HG03354 (cell line): ENCODE data around the gene GABARAPL1.
"Not testable (repeated sequence)": the region's sequence is repeated elsewhere in the genome, so short reads cannot be mapped to it uniquely, and the experiment has no call there.

Experiments
- ATAC-seq: cut with Tn5 transposase; IDR thresholded peaks from one replicate; pipeline ENCODE4 v1.9.1; 2021; ENCODE audit warnings: mild to moderate bottlenecking; ENCODE audit not compliant: unreplicated experiment, poor library complexity, severe bottlenecking

Gene GABARAPL1

DNA sequence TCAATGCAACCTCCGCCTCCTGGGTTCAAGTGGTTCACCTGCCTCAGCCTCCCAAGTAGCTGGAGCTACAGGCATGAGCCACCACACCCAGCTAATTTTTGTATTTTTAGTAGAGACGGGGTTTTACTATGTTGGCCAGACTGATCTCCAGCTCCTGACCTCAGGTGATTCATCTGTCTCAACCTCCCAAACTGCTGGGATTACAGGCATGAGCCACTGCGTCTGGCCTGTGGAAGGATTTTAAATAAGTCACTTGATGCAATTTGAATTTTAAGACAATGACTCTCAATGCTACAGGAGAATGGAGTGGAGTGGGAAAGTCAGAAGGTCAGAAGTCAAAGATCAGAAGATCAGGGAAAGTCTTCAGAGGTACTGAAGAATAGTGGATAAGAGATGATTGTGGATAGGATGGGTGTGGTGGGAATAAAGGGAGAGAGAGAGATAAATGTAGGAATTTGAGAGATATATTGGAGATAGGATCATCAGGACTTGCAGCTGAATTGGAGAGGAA lies 18.5 kb upstream of the GABARAPL1 start:
- ATAC-seq: no peak

DNA sequence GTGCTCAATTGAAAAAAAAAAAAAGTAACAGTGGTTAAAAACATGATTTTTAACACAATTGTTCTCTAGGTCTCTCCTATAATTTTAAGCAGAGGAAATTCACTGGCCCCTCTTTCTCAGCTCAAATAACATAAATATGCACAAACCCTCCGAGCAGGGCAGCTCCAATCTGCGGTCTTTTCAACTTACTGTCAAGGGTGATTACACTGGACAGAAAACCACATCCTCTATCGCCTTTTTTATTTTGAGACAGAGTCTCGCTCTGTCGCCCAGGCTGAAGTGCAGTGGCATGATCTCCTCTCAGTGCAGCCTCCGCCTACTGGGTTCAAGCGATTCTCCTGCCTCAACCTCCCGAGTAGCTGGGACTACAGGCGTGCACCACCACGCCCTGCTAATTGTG lies 16.5 kb upstream of the GABARAPL1 start:
- ATAC-seq: peak; percentile 90

DNA sequence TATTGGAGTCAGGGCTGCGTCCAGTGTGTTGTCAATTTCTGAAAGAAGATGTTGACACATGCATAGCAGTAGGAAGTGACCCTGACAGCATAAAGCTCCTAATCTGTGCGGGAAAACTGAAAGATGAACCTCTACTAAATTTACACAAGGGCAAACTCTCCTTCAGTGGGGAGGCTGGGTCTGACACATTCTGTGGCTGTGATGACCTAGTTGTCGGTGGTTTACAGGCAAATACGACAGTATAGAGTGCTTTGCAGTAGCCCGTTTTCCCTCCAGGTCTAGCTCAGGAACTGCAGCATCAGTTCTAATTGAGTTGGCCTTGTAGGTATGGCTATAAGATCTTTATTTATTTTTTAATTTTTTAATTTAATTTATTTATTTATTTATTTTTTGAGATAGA lies 14.8 kb upstream of the GABARAPL1 start:
- ATAC-seq: no peak

DNA sequence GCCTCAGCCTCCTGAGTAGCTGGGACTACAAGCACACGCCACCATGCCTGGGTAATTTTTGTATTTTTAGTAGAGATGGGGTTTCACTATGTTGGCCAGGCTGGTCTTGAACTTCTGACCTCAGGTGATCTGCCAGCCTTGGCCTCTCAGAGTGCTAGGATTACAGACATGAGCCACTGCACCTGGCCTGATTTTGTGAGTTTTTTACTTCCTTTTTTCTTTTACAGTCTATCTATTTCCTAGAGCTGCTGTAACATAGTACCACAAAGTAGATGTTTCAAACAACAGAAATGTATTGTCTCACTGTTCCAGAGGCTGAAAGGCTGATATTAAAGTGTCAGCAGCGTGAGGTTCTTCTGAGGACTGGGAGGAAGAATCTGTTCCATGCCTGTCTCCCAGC lies 8.2 kb upstream of the GABARAPL1 start:
- ATAC-seq: not testable (repeated sequence)

DNA sequence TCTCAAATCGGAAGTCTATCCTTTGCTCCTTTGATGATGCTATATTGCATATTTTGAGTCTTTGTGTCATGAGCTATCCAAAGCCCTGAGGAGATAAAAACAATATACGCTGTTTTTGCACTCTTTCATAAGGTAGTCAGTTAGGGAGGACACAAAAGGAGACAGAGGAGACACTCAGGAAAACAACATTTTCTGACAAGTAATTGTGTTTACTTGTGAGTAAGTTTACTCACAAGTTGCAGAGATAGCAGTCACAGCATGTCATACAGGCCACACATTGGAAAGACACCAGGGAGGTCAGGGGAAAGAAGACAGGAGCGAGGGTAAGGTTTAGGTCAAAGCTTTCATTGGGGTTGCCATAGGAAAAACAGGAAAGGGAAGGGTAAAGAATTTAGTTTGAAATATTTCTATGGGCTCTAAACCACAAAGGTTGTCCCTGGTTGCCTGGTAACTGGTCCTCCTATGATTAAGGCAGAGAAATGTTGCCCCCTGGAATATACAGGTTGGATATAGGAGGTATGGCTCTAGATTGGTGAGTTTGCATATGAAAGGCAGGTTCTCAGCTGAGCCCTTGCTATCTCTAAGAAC lies 7.4 kb upstream of the GABARAPL1 start:
- no peak for ATAC-seq

DNA sequence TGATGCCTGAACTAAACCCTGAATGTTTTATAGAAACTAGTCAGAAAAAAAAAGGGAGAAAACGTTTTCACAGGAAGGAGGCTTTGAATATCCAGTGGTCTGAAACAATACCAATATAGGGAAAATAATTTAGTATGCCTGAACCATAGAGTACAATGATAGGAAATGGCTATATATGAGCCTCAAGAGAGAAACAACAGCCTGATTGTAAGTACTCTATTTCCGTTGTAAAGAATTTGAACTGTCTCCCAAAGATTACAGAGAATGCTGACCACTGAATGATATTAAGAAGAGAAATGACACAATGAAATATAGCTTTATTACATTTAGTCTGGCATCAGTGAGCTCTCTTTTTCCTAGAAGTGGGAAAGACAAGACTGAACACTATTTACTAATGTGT lies 5.5 kb upstream of the GABARAPL1 start:
- no peak for ATAC-seq

DNA sequence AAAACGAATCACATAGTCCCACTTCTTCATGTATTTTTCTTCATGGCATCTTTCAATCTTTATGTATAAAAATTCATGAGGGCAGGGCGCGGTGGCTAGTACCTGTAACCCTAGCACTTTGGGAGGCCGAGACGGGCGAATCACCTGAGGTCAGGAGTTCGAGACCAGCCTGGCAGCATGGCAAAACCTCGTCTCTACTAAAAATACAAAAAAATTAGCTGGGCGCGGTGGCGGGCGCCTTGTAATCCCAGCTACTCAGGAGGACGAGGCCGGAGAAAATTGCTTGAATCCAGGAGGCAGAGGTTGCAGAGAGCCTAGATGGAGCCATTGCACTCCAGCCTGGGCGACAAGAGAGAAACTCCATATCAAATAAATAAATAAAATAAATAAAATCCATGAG lies 2.5 kb upstream of the GABARAPL1 start:
- no peak for ATAC-seq

DNA sequence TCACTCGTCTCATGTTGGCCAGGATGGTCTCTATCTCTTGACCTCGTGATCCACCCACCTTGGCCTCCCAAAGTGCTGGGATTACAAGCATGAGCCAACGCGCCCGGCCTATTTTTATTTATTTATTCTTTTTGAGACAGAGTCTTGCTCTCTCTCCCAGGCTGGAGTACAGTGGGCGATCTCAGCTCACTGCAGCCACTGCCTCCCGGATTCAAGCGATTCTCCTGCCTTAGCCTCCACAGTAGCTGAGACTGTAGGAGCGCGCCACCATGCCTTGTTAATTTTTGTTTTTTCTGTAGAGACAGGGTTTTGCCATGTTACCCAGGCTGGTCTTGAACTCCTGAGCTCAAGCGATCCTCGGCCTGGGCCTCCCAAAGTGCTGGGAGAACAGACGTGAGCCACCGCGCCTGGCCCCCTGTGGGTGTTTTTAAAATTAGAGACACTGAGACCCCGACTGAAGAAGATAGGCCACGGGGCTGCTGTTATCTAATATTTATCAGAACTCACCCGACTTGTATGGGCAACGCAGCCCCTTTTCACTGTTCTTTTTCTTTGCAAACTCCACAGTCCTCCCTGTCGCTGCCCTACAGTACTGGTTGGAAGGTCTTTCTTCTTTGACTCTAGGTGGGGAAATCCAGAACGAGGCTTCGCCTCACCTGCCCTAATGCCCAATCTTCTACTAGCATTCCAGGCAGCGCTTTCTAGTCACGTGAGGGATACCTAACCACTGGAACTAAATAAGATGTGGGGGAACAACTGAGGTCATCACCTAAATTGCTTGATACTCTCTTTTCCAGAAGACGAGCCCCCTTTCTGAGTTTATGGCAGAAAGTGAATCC lies 1.4 kb upstream of the GABARAPL1 start:
- ATAC-seq: no peak

DNA sequence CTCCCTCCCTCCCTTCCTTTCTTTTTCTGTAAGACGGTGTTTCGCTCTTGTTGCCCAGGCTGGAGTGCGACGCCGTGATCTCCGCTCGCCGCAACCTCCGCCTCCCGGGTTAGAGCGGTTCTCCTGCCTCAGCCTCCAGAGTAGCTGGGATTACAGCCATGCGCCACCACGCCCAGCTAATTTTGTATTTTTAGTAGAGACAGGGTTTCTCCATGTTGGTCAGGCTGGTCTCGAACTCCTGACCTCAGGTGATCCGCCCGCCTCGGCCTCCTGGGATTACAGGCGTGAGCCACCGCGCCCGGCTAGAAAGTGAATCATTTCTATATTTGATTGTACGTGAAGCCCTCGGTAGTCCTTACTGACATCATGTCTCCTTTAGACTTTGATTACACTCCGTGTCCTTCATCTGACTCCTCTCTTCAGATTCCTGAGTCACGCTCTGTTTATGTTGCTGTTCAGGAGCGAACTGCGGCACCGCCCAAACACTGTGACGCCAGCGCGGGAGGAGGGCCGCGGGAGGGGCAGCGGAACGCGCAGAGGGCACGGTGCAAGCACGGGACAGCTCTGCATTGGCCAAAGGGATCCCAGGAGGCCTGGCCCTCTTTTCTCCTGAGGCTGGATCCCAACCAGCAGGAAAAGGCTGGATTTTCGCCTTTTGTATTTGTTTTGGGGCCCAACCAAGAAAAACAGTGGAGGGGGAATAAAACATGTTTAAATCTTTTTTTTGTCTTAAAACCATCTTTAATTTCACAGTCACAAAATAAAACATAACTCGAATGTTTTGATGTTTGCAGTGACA lies 538 bp upstream of the GABARAPL1 start:
- peak; percentile 61 for ATAC-seq

DNA sequence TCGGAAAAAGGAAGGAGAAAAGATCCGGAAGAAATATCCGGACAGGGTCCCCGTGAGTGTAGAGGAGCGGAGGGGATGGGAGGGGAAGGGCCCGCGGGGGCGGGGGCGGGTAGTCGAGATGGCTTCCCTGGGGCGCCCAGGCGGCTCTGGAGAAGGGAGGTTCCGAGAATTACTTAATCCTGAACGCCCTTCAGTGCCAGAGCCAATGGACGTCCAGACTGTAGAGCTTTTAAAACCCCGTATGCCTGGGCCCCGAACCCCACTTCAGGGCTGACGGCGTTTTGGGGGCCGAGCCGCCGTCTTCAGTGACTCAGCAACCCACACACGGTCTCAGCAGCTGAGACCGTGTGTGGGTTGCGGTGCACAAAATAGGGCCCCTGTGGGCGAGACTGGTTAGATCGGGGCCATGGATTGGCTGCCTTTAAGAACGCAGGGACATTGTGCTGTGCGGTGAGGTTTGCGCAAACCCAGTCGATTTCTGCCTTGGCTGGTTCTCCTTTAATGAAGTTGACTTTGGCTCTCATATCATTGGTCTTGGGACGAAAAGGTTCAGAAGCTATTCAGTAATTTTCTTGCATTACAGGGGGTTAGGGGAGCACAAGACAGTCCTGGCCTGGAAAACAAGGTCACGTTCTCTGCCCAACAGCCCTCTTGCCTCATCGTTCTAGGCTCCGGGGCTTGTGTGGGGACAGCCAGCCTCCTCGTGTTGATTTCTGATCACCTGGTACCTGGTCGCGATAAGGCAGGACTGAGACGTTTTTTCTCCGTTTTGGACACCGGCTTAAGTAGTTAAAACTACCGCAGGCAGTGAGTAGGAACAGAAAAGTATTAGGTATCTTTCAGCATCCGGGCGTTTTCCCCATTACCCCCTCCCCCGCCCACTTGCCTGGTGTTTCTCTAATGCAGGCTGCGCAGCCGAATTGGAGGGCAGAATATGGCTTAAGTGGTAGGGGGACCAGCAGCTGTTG lies 775 bp downstream of the GABARAPL1 start:
- peak; percentile 58 for ATAC-seq

DNA sequence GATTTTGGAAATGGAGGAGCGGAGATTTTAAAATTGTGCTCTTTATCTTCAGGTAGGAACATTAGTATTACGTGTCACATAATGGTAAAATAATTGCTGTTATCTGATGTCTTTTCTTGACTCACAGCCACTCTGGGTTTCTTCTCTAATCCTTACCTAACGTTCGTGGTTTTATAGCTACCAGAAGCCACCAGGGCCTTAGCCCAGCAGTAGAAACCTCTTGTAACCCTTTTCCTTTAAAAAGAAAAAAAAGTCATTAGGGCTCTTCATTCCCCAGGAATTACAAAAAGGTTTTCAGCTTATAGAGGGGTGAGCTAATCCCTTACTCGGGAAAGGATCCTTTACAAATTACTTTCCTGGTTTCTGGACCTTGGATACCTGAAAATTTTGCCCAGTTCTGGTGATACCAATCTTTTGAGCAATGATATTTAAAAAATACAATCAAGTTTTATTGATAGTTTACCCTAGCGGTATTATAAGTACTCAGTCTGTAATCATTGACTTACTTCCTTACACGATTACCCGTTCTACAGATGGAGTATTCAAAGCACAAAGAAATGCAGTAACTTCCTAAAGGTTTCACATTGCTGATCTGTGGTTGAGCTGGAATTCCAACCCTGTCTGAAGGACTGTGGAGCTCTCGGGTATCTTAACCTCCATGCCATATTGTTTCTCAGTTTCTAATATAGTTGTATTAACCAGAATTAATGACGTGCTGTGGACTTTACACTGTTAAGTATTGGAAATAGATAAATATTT lies 1.6 kb downstream of the GABARAPL1 start:
- ATAC-seq: no peak

DNA sequence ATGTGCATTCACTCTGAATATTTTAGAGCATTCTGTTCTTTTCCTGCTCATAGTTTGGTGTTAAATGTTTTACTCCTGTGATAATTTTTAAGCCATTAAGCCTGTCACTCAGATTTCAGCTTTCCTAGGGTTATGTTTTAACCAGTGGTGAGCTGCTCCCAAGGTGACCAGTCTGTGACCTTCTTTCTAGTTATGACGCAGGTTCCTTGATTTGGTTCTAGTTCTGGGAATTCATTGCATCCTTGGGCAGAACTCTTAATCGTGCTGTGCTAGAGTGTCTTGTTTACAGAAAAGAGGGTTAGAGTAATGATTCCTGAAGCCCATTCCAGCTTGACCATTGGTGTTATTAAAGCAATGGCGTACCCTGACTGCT lies 2.2 kb downstream of the GABARAPL1 start:
- ATAC-seq: no peak

DNA sequence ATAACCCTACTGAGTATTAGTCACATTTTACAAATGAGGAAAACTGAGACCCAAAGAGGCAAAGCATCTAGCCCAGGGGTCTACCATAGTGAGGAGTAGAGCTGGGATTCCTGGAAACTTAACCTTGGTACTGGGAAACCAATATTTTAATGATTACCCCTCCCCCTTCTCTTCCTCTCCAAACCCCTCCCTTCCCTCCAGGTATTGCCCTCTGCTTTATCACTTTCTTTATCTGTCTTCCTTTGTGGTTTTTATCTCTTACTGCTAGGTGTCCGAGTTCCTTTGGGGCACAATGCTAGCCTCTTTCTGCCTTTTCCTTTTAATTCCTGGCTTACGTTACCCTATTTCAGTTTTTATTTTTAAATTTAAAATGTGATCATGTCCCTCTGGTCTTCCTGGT lies 2.8 kb downstream of the GABARAPL1 start:
- no peak for ATAC-seq

DNA sequence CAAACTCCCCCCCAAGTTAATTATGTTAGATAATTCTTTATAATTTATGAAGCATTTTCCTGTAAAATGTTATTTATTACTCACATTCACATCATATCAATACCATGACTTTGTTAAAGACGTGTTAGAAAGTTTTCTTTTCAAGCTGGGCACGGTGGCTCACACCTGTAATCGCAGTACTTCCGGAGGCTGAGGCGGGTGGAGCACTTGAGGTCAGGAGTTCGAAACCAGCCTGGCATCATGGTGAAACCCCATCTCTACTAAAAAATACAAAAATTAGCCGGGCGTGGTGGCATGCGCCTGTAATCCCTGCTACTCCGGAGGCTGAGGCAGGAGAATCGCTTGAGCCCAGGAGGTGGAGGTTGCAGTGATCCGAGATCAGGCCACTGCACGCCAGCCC lies 3.3 kb downstream of the GABARAPL1 start:
- ATAC-seq: not testable (repeated sequence)

DNA sequence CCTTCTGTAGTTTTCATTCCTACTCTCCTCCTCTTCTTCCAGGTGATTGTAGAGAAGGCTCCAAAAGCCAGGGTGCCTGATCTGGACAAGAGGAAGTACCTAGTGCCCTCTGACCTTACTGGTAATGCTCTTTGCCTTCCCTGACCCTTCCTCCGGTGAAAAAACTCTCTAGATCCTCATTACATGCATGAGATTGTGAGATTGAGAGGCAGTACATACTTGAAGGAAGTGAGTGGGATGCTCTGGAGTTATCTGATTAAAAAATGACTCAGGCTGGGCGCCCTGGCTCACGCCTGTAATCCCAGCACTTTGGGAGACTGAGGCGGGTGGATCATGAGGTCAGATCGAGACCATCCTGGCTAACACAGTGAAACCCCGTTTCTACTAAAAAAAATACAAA lies 5.3 kb downstream of the GABARAPL1 start:
- no peak for ATAC-seq

DNA sequence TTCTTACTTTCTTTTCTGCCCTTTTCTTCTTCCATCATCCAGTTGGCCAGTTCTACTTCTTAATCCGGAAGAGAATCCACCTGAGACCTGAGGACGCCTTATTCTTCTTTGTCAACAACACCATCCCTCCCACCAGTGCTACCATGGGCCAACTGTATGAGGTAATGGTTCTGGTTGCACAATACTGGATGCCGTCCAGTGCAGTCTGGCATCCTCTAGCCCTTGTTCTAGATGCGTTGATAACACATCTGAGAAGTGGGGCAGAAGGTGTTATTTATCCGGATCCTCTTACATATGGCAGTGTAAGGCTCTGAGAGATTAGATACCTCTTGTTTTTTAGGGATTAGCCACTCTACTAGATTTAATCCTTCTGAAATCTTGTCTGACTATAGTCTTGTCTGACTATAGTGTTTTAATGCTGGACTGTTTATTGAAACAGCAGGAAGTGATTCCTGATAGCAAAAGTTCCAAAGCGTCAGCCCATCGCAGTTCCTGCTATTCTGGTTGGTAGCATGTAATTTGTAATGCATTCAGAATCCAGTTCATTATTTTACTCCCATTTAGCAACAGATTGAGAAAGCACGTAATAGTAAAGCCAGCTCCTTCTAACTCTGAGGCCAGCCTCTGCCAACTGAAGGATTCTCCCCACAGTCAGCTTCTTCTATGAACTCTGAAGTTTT lies 7.9 kb downstream of the GABARAPL1 start:
- ATAC-seq: no peak

DNA sequence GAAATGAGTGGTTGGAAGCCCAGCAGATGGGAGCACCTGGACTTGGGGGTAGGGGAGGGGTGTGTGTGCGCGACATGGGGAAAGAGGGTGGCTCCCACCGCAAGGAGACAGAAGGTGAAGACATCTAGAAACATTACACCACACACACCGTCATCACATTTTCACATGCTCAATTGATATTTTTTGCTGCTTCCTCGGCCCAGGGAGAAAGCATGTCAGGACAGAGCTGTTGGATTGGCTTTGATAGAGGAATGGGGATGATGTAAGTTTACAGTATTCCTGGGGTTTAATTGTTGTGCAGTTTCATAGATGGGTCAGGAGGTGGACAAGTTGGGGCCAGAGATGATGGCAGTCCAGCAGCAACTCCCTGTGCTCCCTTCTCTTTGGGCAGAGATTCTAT lies 9.2 kb downstream of the GABARAPL1 start:
- no peak for ATAC-seq

DNA sequence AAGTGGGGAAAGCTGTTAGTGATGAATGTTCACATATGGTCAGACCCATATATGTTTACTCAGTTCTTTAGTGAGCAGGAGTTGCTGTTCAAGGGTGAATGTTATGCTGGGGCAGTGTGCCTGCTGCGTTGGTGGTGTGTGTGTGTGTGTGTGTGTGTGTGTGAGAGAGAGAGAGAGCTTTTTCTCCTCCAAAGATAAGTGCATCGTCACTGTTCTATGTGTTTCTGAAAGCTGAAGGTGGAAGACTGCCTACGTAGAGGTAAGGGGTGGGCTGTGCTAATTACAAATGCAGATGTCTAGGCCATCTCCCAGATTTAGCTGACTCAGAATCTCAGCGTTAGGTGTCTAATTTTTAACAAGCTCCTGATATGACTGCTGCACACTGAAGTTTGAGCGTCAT lies 10.5 kb downstream of the GABARAPL1 start:
- ATAC-seq: no peak
